K562 (cell line): ENCODE measurements around the gene FA2H. TPM values are rescaled to one million over a fixed set of nuclear protein-coding genes. Genes with fewer than 3 reads are reported as not detected.

Experiments used
- ATAC-seq: fragments of 200-7000 bp; cut with Tn5 transposase; 3 replicates; pipeline ENCODE4 v1.9.1; 2020; ENCODE audit warnings: moderate library complexity
- BruUV-seq: library from RNA; stranded (reverse); fragments of 400-500 nt; replicated peaks from 2 replicates; lab custom pipeline; 2021; lab: Mats Ljungman, UMichigan
- CTCF ChIA-PET: fragments of 300-600 bp; formaldehyde crosslinking; extraction: SDS; loops from one replicate; lab custom pipeline; 2021; ENCODE audit warnings: low intra/inter-chr PET ratio; lab: Yijun Ruan, JAX
- POLR2A ChIA-PET: fragments of 300-600, 350-650 bp; sonication (Branson Sonifier 250); formaldehyde crosslinking; extraction: SDS; loops from one replicate; lab custom pipeline; 2021; ENCODE audit warnings: antibody characterized with exemption, inconsistent platforms; lab: Yijun Ruan, JAX
- DNase-seq, 4 experiments: peaks; one replicate each; pipeline versions ENCODE4 v3.0.0 to v3.0.0-alpha.2; 2011 to 2018; ENCODE audit warnings: low spot score in 3 of 4, mixed read lengths in 3 of 4; ENCODE audit errors: extremely low read depth in 1 of 4
- FAIRE-seq: peaks from 2 replicates; lab custom pipeline; 2011; peaks lifted over from hg19 to GRCh38; lab: Jason Lieb, UNC
- H2AFZ ChIP-seq: 2 replicates; pipeline ENCODE4 v1.6.0; 2011; ENCODE audit warnings: low read depth, low read length, control low read depth, inconsistent platforms
- H3K27ac ChIP-seq: fragments of 200-600 bp; 3 replicates; pipeline ENCODE4 v1.8.0; 2011; ENCODE audit warnings: low read depth, mild to moderate bottlenecking, control low read depth, inconsistent platforms, low read length, moderate library complexity, mixed read lengths; ENCODE audit errors: extremely low read depth
- H3K27me3 ChIP-seq, 2 experiments: fragments of 300-600 bp in 1 of 2; 2 replicates in 1 of 2; 3 replicates in 1 of 2; pipeline versions ENCODE4 v1.6.0 to v1.8.0; 2011; ENCODE audit warnings: inconsistent platforms in 2 of 2, low read length in 2 of 2, mild to moderate bottlenecking in 1 of 2, mixed read lengths in 1 of 2, moderate library complexity in 1 of 2; ENCODE audit not compliant: control insufficient read depth in 2 of 2, insufficient read depth in 2 of 2
- H3K36me3 ChIP-seq: fragments of 300-600 bp; 3 replicates; pipeline ENCODE4 v1.8.0; 2011; ENCODE audit warnings: mild to moderate bottlenecking, low read length, inconsistent platforms; ENCODE audit not compliant: control insufficient read depth, insufficient read depth
- H3K4me1 ChIP-seq, 2 experiments: fragments of 200-600 bp in 1 of 2; replicated peaks in 1 of 2; 2 replicates in 1 of 2; 3 replicates in 1 of 2; pipeline versions ENCODE4 v1.5.1 to v1.8.0; 2011; ENCODE audit warnings: inconsistent platforms in 2 of 2, low read length in 2 of 2, mild to moderate bottlenecking in 1 of 2, mixed read lengths in 1 of 2, moderate library complexity in 1 of 2; ENCODE audit not compliant: control insufficient read depth in 2 of 2, insufficient read depth in 2 of 2
- H3K4me2 ChIP-seq: 2 replicates; pipeline ENCODE4 v1.6.1; 2011; ENCODE audit warnings: low read length, control low read depth, inconsistent platforms, mixed read lengths; ENCODE audit not compliant: insufficient read depth
- H3K4me3 ChIP-seq: fragments of 200-600 bp; sonication (generic), shearing (Covaris generic); 2 replicates; pipeline ENCODE4 v1.5.1; 2016; ENCODE audit warnings: control low read depth, inconsistent platforms
- H3K79me2 ChIP-seq: fragments of 200-600 bp; 3 replicates; pipeline ENCODE4 v1.8.0; 2011; ENCODE audit warnings: low read length, inconsistent platforms; ENCODE audit not compliant: control insufficient read depth, insufficient read depth
- H3K9ac ChIP-seq, 2 experiments: 2 replicates each; pipeline versions ENCODE4 v1.6.0 to v1.6.1; 2011; ENCODE audit warnings: low read depth in 2 of 2, low read length in 2 of 2, control low read depth in 1 of 2, inconsistent platforms in 1 of 2, mild to moderate bottlenecking in 1 of 2, mixed read lengths in 1 of 2; ENCODE audit not compliant: insufficient read depth in 1 of 2
- H3K9me1 ChIP-seq: one replicate; pipeline ENCODE4 v1.6.0; 2011; ENCODE audit warnings: inconsistent platforms, mild to moderate bottlenecking, low read length, moderate library complexity; ENCODE audit not compliant: control insufficient read depth, insufficient read depth
- H3K9me3 ChIP-seq: replicated peaks from 2 replicates; pipeline ENCODE4 v1.5.1; 2011; ENCODE audit warnings: low read depth, low read length, inconsistent platforms; ENCODE audit not compliant: control insufficient read depth, insufficient read depth
- H4K20me1 ChIP-seq: replicated peaks from 2 replicates; pipeline ENCODE4 v1.6.1; 2011; ENCODE audit warnings: low read length, inconsistent platforms, mixed read lengths; ENCODE audit not compliant: control insufficient read depth, insufficient read depth
- CREM ChIP-seq: IDR thresholded peaks from 2 replicates; pipeline ENCODE4 v1.6.1; 2014; ENCODE audit warnings: antibody characterized with exemption, low read depth
- NFIX ChIP-seq: fragments of 250-450 bp; sonication (Bioruptor Pico); IDR thresholded peaks from 2 replicates; pipeline ENCODE4 v1.4.0; 2020; ENCODE audit warnings: low read depth, mild to moderate bottlenecking, moderate library complexity
- RBM34 ChIP-seq: fragments of 200-400 bp; formaldehyde crosslinking; IDR thresholded peaks from 2 replicates; pipeline ENCODE4 v1.6.1; 2018; ENCODE audit warnings: low read length, borderline replicate concordance; ENCODE audit not compliant: insufficient read depth
- TAF1 ChIP-seq: IDR thresholded peaks from 2 replicates; pipeline ENCODE4 v1.6.1; 2011; ENCODE audit warnings: mild to moderate bottlenecking, low read length, moderate library complexity; ENCODE audit not compliant: insufficient read depth, control insufficient read depth, severe bottlenecking; ENCODE audit errors: extremely low read depth
- TFE3 ChIP-seq: fragments of 450-650 bp; formaldehyde crosslinking; IDR thresholded peaks from 2 replicates; pipeline ENCODE4 v1.4.0; 2020; ENCODE audit warnings: mild to moderate bottlenecking, mixed read lengths
- ZNF121 ChIP-seq: sonication (generic); formaldehyde crosslinking; conservative IDR thresholded peaks from 2 replicates; pipeline ENCODE4 v1.8.0; 2022; ENCODE audit warnings: missing genetic modification reagents
- ZNF140 ChIP-seq: fragments of 250-450 bp; sonication (Bioruptor Pico); IDR thresholded peaks from 2 replicates; pipeline ENCODE4 v1.8.0; 2021; ENCODE audit warnings: moderate library complexity, mild to moderate bottlenecking, inconsistent platforms
- ZNF316 ChIP-seq: fragments of 450-650 bp; IDR thresholded peaks from 2 replicates; pipeline ENCODE4 v1.6.1; 2016
- WGBS: fragments of 100-300 bp; shearing (Covaris generic); methylation state at CpG from one replicate; pipeline ENCODE4 v1.1.6; 2016; ENCODE audit warnings: low coverage, mixed read lengths; ENCODE audit not compliant: insufficient coverage; ENCODE audit errors: missing lambda C conversion rate; 5-methylcytosine and 5-hydroxymethylcytosine counted together
- in situ Hi-C: fragments of 300-500 bp; cut with MboI; formaldehyde crosslinking; loops from 4 replicates; pipeline ENCODE4 v1.15.0; 2018; ENCODE audit warnings: inconsistent platforms, mixed read lengths
- intact Hi-C: fragments of 100-400 bp; cut with micrococcal nuclease; formaldehyde crosslinking; loops from 2 replicates; pipeline ENCODE4 v1.14.2; 2022
- polyA plus RNA-seq, 8 experiments: library from polyadenylated mRNA; depleted of rRNA in 4 of 8; stranded (reverse) in 5 of 8; unstranded in 3 of 8; fragments of >200 nt; fragmentation: Nextera tagmentation in 2 of 8; fragmentation: Illumina TruSeq in 1 of 8; extraction: Ambion mirVana in 2 of 8; extraction: Trizol in 1 of 8; gene quantifications; 2 replicates each; pipeline versions ENCODE4 v1.2.1 to v1.2.3, GENCODE V29; 2011 to 2014; ENCODE audit warnings: inconsistent platforms in 1 of 8, missing spikeins in 1 of 8
- total RNA-seq, 7 experiments: library from RNA; depleted of rRNA in 6 of 7; stranded (reverse); fragments of >200 nt in 6 of 7; fragmentation: Illumina TruSeq in 2 of 7; extraction: Trizol in 2 of 7; gene quantifications; 2 replicates each; pipeline versions ENCODE4 v1.2.1 to v1.2.3, GENCODE V29; 2011 to 2021; ENCODE audit warnings: low replicate concordance in 1 of 7
- TF ChIP-seq, protein P1 (sequence below): sonication (generic); formaldehyde crosslinking; IDR thresholded peaks from 2 replicates; pipeline ENCODE4 v1.8.0; 2022; ENCODE audit warnings: mild to moderate bottlenecking, missing genetic modification reagents
- TF ChIP-seq, protein P2 (sequence below): IDR thresholded peaks from 3 replicates; pipeline ENCODE4 v1.6.1; 2011; ENCODE audit warnings: borderline replicate concordance, mild to moderate bottlenecking; ENCODE audit not compliant: insufficient read length, insufficient read depth

Gene FA2H
- total and polyA plus RNA-seq, 9 of the 15 experiments (the other 6 are each of a cell fraction or from before 2014, with no cell fraction given): not detected

DNA sequence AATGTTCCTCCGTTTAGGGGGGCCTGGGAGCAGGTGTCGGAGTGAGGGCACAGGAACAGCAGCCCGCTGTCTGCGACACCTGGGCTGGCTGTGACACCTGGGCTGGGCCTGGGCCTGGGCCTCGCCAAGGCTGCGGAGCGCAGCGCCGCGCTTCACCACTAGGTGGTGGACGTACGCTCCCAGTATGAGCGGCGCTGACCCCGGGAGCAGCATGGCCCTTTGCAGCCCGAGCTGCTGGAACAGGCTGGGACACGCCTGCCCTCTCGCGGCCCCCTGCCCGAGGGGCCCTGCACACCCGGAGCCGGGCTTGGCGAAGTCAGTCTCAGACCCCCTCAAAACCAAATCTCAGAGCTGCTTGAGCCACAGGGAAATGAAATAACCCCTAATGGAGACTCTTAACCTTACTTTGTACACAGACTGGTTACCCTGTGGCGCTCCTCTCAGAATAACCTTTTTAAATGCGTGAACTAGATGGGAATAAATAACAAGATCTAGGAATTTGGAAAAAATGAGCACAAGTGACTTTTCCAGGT, 38.6 kb upstream of the FA2H start:
- H3K4me2 ChIP-seq: no peak overlapping the region; the same call in 1 of the 2 replicates
- CTCF ChIA-PET: interaction anchor here (0.6 to 2.5 kb wide), 4 partner anchors 48 to 324 kb away, joined by 3 to 24 read pairs (median 10); no protein-coding TSS in a partner anchor
- TF ChIP-seq TAF1 (no peak), CREM (peak; percentile 56; the same call in 1 of the 2 replicates), RBM34 (no peak), ZNF121 (no peak), ZNF316 (no peak), NFIX (CRISPR knock-in tag) (no peak), ZNF140 (CRISPR knock-in tag) (no peak), TFE3 (CRISPR knock-in tag) (no peak)
- TF ChIP-seq, protein P1, sequence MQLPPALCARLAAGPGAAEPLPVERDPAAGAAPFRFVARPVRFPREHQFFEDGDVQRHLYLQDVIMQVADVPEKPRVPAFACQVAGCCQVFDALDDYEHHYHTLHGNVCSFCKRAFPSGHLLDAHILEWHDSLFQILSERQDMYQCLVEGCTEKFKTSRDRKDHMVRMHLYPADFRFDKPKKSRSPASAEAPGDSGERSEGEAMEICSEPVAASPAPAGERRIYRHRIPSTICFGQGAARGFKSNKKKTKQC: 0 out of 2 replicates have a peak, but pooled peaks have one; percentile 42
- TF ChIP-seq, protein P2, sequence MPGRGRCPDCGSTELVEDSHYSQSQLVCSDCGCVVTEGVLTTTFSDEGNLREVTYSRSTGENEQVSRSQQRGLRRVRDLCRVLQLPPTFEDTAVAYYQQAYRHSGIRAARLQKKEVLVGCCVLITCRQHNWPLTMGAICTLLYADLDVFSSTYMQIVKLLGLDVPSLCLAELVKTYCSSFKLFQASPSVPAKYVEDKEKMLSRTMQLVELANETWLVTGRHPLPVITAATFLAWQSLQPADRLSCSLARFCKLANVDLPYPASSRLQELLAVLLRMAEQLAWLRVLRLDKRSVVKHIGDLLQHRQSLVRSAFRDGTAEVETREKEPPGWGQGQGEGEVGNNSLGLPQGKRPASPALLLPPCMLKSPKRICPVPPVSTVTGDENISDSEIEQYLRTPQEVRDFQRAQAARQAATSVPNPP: no peak

More for the DNA sequence above, 38.6 kb upstream of the FA2H start:
- intact Hi-C loops: loop anchor here (1.0 kb wide), 3 partner anchors 49 to 317 kb away; no protein-coding TSS in a partner anchor
- peak; percentile 83 to 88 (median 86) for DNase-seq
- Histone ChIP-seq H3K36me3 (no peaks in the 10 kb centered on the region), H2AFZ (peak overlapping the region; percentile 35; the same call in 1 of the 2 replicates), H3K27me3 (peaks cover 5 to 35% of the 10 kb centered on the region in 2 experiments; a peak in 4 of 5 replicates), H3K4me3 (no peak overlapping the region), H3K27ac (no peak overlapping the region), H3K79me2 (no peaks in the 10 kb centered on the region), H3K9ac (peak overlapping the region in 1 of 2 experiments; percentile 62; a peak in 1 of 4 replicates), H3K9me3 (no peaks in the 10 kb centered on the region), H3K4me1 (peaks cover 0 to 6% of the 10 kb centered on the region in 2 experiments; a peak in 2 of 5 replicates), H3K9me1 (no peaks in the 10 kb centered on the region), H4K20me1 (no peaks in the 10 kb centered on the region)
- 4% methylated on average over 23 of the region's 25 CpGs for WGBS
- POLR2A ChIA-PET: interaction anchor here (1.3 kb wide), 1 partner anchor 12 kb away, joined by 3 read pairs; no protein-coding TSS in a partner anchor
- peak; percentile 82 for FAIRE-seq
- in situ Hi-C loops: no loop called here
- no TSS peak for BruUV-seq
- ATAC-seq: peak; percentile 100
